H1 (cell line): ENCODE results near the gene GNAI1.
A peak's percentile ranks its signal among the peaks of the same experiment; 100 is the strongest.

ENCODE experiments used
- BACH1 ChIP-seq: IDR thresholded peaks from 2 replicates; pipeline ENCODE4 v1.6.1; 2012; ENCODE audit warnings: low read length, improper control_type of control experiment
- BRCA1 ChIP-seq: IDR thresholded peaks from 2 replicates; pipeline ENCODE4 v1.6.1; 2012; ENCODE audit warnings: low read depth, low read length, improper control_type of control experiment
- GABPA ChIP-seq: IDR thresholded peaks from 2 replicates; pipeline ENCODE4 v1.6.1; 2011; ENCODE audit warnings: mild to moderate bottlenecking, low read length, moderate library complexity, borderline replicate concordance; ENCODE audit not compliant: insufficient read depth
- TF ChIP-seq, protein P1 (sequence below): IDR thresholded peaks from 2 replicates; pipeline ENCODE4 v1.6.1; 2011; ENCODE audit warnings: low read length, improper control_type of control experiment
- TF ChIP-seq, protein P2 (sequence below), 3 experiments: IDR thresholded peaks; 1 replicate in 2 of 3; 2 replicates in 1 of 3; pipeline versions ENCODE4 v1.5.1 to v1.6.1; 2011; ENCODE audit warnings: low read length in 3 of 3, mild to moderate bottlenecking in 3 of 3, inconsistent platforms in 2 of 3, low read depth in 1 of 3, moderate library complexity in 1 of 3; ENCODE audit not compliant: insufficient read depth in 1 of 3; ENCODE audit errors: control extremely low read depth in 1 of 3

DNA sequence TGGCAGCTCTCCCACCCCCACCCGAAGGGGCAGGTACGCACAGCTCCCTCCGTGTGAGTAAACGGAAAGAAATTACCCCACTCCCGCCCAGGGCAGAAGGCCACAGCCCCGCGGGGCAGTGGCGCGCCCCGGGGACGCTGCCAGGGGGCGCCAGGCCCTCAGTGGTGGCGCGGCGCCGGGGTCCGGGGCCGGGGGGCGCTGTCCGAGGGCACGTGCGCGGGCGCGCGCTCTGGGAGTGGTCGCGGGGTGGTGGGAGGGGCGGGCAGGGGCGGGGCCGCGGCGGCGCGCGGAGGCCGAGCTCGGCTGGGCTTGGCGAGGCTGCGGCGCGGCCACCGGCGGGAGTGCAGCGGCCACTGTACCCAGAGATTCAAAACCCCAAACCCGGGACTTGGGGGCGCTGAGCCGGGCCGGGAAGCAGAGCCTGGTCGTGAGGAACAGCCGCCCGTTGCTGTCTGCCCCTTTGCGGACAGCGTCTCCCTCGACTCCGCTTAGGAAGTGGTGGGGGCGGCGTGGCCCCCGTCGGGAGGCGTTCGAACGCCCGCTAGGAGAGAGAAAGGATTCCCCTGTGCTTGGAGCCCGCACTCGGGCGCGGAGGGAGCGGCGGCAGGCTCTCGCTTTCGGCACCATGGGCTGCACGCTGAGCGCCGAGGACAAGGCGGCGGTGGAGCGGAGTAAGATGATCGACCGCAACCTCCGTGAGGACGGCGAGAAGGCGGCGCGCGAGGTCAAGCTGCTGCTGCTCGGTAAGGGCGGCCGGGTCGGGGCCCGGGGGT, at the start of gene GNAI1:
- TF ChIP-seq, protein P1, sequence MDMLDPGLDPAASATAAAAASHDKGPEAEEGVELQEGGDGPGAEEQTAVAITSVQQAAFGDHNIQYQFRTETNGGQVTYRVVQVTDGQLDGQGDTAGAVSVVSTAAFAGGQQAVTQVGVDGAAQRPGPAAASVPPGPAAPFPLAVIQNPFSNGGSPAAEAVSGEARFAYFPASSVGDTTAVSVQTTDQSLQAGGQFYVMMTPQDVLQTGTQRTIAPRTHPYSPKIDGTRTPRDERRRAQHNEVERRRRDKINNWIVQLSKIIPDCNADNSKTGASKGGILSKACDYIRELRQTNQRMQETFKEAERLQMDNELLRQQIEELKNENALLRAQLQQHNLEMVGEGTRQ: no peak
- TF ChIP-seq BRCA1 (no peak), BACH1 (peak; percentile 61), GABPA (no peak)
- TF ChIP-seq, protein P2, sequence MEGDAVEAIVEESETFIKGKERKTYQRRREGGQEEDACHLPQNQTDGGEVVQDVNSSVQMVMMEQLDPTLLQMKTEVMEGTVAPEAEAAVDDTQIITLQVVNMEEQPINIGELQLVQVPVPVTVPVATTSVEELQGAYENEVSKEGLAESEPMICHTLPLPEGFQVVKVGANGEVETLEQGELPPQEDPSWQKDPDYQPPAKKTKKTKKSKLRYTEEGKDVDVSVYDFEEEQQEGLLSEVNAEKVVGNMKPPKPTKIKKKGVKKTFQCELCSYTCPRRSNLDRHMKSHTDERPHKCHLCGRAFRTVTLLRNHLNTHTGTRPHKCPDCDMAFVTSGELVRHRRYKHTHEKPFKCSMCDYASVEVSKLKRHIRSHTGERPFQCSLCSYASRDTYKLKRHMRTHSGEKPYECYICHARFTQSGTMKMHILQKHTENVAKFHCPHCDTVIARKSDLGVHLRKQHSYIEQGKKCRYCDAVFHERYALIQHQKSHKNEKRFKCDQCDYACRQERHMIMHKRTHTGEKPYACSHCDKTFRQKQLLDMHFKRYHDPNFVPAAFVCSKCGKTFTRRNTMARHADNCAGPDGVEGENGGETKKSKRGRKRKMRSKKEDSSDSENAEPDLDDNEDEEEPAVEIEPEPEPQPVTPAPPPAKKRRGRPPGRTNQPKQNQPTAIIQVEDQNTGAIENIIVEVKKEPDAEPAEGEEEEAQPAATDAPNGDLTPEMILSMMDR (IDR thresholded peaks at IDR 0.05; ENCODE audit: control extremely low read depth in 1 of 3, insufficient read depth in 1 of 3, low read depth in 1 of 3, low read length in 3 of 3): peak; percentile 48 to 88 (median 58)
